ENCODE results near the gene CALCOCO1.

GRCh38 chr12:53714004-53714403, 13.2 kb downstream of the CALCOCO1 start:
- TF ChIP-seq CTCF (conservative IDR thresholded peaks at IDR 0.05; ENCODE audit: low read length) (no peak), EZH2phosphoT487 (IDR thresholded peaks at IDR 0.05; ENCODE audit: borderline replicate concordance) (no peak)
